NB4 (cell line): ENCODE measurements around the gene YWHAE.

Experiments
- DNase-seq: peaks from one replicate; pipeline ENCODE4 v3.0.0; 2010; ENCODE audit warnings: low read depth
- H3K4me3 ChIP-seq: one replicate; pipeline ENCODE4 v1.5.1; 2011; ENCODE audit warnings: mild to moderate bottlenecking, low read depth, low read length, moderate library complexity
- CTCF ChIP-seq: IDR thresholded peaks from one replicate; pipeline ENCODE4 v1.5.1; 2012; ENCODE audit warnings: low read depth, low read length
- MAX ChIP-seq: IDR thresholded peaks from 2 replicates; pipeline ENCODE4 v1.6.1; 2011; ENCODE audit warnings: low read depth, low read length
- MYC ChIP-seq: IDR thresholded peaks from 2 replicates; pipeline ENCODE4 v1.6.1; 2011; ENCODE audit warnings: low read depth, low read length
- POLR2A ChIP-seq: IDR thresholded peaks from 2 replicates; pipeline ENCODE4 v1.6.1; 2011; ENCODE audit warnings: mild to moderate bottlenecking; ENCODE audit not compliant: insufficient read length; ENCODE audit errors: extremely low read depth

Gene YWHAE

DNA sequence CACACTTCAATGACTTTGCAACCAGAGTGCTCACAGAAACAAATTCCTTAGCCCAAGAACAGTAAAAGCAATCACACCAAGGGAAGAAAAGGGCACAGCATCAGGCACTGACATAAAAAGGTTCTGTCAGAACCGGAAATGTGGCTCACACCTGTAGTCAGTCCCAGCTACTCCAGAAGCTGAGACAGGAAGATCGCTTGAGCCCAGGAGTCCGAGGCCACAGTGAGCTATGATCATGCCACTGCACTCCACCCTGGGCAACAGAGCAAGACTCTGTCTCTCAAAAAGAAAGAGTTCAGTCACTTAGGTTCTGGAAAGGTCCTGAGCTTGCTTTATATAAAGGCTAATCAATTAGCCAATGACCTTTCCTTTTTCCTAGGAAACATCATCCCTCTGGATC, 22.7 kb downstream of the YWHAE start:
- H3K4me3 ChIP-seq: no peak overlapping the region
- DNase-seq: no peak
- TF ChIP-seq POLR2A (no peak), MYC (no peak), CTCF (no peak), MAX (no peak)

GRCh38 chr17:1376061-1376460, 24.0 kb downstream of the YWHAE start:
- no peak for TF ChIP-seq POLR2A
- no peak for TF ChIP-seq MAX
- no peak for TF ChIP-seq CTCF
- no peak for TF ChIP-seq MYC
- no peak overlapping the region for H3K4me3 ChIP-seq
- DNase-seq: no peak

- no peak for TF ChIP-seq MAX
- H3K4me3 ChIP-seq: no peak overlapping the region
- no peak for DNase-seq
Observed at GRCh38 chr17:1375615-1376014, 24.4 kb downstream of the YWHAE start.

DNA sequence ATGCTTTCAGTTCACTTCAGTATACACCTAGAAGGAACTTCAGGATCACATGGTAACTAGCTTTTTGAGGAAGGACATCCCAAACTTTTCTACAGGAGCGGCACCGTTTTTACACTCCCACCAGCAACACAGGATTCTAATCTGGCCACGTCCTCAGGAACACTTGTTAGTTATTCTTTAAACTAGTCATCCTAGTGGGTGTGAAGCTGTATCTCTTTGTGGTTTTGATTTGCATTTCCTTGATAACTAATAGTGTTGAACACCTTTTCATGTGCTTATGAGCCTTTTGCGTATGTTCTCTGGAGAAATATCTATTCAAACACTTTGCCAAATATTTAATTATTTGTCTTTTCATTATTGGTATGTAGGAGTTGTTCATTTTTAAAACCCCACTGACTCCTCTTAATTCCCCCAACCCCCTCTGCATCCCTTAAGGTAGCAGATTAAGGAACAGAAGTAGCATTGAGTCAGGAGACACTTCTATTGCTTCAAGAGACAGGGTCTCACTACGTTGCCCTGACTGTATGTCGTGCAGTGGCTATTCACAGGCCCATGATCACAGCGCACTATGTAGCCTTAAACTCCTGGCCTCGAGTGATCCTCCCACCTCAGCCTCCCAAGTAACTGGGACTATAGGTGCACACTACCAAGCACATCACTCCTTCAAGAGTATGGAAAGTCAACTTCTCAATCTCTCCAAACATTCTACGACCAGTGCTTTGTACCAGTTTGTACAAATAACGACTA, 25.4 kb downstream of the YWHAE start:
- DNase-seq: no peak
- H3K4me3 ChIP-seq: no peak overlapping the region
- no peak for TF ChIP-seq POLR2A
- TF ChIP-seq MAX: no peak
- TF ChIP-seq CTCF: no peak
- TF ChIP-seq MYC: no peak

GRCh38 chr17:1373707-1374237, 26.2 kb downstream of the YWHAE start:
- TF ChIP-seq MYC (no peak), MAX (no peak), CTCF (no peak), POLR2A (no peak)
- no peak overlapping the region for H3K4me3 ChIP-seq
- no peak for DNase-seq

DNA sequence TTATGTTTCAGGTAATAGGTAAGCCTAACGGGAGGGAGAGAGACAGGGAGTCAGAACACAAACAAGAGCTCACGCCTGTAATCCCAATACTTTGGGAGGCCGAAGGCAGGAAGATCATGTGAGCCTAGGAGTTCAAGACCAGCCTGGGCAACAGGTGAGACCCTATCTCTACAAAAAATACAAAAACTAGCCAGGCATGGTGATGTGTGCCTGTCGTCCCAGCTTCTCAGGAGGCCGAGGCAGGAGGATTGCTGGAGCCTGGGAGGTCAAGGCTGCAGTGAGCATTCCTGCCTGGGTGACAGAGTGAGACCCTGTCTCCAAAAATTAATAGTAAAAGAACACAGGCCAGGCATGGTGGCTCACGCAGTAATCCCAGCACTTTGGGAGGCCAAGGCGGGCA, 27.4 kb downstream of the YWHAE start:
- no peak for DNase-seq
- H3K4me3 ChIP-seq: no peak overlapping the region
- no peak for TF ChIP-seq CTCF
- TF ChIP-seq MAX: no peak
- no peak for TF ChIP-seq MYC
- TF ChIP-seq POLR2A: no peak
